Measurements from ENCODE around the gene CHKA.

The CHKA gene

GRCh38 chr11:68044145-68044813 is 76.9 kb downstream of the CHKA start:
- DNase-seq, result no peak

DNA sequence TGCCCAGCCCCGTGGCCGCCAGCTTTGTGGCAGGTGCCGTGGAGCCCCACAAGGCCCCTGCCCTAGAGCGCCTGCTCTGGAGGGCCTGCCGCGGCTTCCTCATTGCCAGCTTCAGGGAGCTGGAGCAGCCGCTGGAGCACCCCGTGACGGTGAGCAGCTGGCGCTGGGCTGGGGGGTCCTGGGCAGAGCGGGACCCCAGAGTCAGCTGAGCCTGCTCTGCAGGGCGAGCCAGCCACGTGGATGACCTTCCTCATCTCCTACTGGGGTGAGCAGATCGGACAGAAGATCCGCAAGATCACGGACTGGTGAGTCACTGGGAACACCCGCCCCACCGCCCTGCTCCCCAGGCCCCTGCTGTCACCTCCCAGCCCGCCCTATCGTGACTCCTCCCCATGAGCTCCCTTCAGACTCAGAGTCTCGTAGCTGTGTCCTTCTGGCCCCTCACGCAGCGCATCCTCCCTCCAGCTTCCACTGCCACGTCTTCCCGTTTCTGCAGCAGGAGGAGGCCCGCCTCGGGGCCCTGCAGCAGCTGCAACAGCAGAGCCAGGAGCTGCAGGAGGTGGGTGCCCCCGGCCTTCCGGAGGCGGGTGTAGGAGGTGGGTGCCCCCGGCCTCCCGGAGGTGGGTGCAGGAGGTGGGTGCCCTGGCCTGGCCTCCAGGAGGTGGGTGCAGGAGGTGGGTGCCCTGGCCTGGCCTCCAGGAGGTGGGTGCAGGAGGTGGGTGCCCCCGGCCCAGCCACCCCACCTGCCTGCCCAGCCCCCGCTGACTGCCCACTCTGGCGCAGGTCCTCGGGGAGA is 77.6 kb downstream of the CHKA start:
- DNase-seq, result no peak

DNA sequence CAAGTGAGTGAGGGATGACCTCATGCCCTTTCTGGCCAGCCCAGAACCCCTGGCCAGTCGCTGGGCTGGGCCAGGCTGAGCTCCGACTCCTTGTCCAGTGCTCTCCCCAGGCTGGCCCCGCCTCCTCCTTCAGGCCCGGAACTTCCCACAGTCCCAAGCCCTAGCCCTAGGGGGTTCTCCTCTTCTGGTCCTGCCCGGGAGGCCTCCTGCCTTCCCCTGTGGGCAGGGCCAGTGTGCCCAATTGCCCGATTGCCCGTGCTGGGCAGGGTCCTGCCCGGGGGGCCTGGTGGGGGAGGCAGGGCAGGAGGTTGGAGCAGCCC is 78.2 kb downstream of the CHKA start:
- DNase-seq, result no peak

DNA sequence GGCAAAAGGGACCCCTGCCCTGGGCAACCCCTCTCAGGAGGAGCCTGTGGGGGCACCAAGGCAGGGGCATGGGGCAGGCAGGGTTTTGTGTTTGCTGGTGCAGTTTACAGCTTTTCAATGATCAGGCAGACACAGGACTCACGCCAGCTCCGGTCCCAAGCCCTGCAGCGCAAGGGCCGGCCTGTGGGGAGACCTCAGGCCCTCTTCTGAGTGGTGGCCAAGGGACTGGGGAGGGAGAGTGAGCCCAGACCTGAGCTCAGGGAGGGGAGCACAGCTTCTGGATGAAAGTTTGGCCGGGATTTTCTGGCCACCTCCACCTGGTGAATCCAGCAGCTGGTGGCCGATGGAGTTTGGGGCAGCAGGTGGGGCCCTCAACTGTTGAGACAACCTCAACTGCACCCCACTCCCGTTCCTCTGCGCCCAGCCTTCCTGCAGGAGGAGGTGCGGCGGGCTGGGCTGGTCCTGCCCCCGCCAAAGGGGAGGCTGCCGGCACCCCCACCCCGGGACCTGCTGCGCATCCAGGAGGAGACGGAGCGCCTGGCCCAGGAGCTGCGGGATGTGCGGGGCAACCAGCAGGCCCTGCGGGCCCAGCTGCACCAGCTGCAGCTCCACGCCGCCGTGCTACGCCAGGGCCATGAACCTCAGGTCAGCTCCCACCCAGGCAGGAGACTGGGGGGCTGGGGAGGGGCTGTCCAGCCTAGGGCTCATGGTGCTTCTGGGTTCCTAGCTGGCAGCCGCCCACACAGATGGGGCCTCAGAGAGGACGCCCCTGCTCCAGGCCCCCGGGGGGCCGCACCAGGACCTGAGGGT is 78.8 kb downstream of the CHKA start:
- no peak for DNase-seq

- DNase-seq, result no peak
Measured at GRCh38 chr11:68041617-68042218, 79.5 kb downstream of the CHKA start.

DNA sequence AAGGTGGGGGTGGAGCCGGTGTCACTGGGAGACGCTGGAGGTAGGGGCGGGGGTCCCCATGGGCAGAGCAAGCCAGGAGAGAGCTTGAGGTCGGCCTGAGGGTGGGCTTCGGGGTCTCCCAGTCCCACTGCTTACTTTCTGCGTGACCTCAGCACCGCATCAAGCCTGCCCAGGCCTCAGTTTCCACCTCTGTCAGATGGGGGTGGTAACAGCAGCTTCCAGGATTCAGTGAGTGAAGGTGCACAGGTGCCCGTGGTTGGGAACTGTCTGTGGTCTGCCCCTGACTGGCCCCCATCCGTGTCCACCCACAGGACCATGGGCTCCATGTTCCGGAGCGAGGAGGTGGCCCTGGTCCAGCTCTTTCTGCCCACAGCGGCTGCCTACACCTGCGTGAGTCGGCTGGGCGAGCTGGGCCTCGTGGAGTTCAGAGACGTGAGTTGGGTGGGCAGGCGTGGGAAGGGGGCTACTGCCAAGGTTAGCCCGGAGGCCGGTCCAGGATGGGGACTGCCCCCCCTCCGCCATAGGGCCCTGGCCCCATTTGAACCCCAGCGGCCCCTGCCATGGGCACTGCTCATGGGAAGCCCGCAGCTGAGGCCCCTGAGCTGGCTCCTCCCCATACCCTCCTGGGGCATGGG is 80.1 kb downstream of the CHKA start:
- no peak for DNase-seq

GRCh38 chr11:68040101-68040956 is 80.9 kb downstream of the CHKA start:
- DNase-seq, result peak; percentile 92

- DNase-seq, result peak; percentile 34
Measured at GRCh38 chr11:68039526-68040086, 81.6 kb downstream of the CHKA start.

GRCh38 chr11:68038718-68039525 is 82.3 kb downstream of the CHKA start, which contains the start of gene TCIRG1:
TCIRG1 (plus strand) TSS chr11:68039025; CDS start chr11:68041272, 2,247 bp downstream.
- peak; percentile 92 for DNase-seq

DNA sequence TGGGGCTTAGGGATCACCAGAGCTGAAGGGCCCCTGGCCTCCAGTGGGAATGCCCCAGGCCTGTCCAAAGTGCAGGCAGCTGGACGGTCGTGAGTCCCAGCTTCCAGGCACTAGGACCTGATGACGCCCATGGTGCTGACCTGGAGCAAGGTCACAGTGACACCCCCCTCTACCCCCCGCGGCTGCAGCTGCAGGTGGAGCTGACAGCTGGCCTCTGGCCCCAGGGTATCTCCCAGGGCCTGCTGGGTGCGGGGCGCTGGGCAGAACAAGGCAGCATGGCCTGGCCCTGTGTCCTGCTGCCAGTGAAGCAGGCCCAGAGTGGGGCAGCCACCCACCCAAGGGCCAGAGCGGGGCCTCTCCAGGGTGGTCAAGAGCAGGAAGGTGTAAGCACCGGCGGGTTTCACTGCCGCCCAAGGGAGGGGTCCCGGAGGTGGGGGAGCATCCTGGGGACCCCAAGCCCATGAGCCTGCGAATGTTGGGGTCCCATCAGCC is 82.9 kb downstream of the CHKA start:
- DNase-seq, result peak; percentile 88

- peak; percentile 63 for DNase-seq
Measured at GRCh38 chr11:68037411-68038225, 83.6 kb downstream of the CHKA start.

DNA sequence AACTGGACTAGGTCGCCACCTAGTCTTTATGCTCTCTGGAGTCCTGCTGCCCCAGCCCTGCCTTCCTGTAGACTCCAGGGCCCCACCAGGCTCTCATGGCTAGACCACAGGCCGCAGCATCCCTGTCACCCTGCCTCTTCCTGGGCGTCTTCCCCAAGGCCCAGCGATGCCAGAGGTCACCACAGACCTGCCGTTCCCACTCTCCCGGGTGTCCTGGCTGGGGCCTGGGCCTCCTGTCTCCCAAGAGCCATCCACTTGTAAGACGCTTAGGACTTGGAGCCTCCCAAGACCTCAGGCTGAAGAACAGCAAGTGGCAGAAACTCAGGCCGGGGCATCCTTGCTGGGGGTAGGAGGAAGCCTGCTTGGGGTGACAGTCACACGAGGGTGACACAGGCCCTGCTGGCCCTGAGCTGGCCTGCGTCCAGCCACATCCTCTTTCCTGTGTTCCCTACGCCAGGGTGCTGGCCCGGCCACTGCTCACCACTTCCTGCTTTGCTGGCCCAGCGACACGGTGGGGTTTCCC is 84.4 kb downstream of the CHKA start:
- DNase-seq, result no peak

- DNase-seq, result no peak
Measured at GRCh38 chr11:68036141-68036716, 85.0 kb downstream of the CHKA start.

- DNase-seq, result no peak
Measured at GRCh38 chr11:68035266-68035876, 85.8 kb downstream of the CHKA start.

GRCh38 chr11:68033708-68034045 is 87.5 kb downstream of the CHKA start:
- DNase-seq, result no peak

DNA sequence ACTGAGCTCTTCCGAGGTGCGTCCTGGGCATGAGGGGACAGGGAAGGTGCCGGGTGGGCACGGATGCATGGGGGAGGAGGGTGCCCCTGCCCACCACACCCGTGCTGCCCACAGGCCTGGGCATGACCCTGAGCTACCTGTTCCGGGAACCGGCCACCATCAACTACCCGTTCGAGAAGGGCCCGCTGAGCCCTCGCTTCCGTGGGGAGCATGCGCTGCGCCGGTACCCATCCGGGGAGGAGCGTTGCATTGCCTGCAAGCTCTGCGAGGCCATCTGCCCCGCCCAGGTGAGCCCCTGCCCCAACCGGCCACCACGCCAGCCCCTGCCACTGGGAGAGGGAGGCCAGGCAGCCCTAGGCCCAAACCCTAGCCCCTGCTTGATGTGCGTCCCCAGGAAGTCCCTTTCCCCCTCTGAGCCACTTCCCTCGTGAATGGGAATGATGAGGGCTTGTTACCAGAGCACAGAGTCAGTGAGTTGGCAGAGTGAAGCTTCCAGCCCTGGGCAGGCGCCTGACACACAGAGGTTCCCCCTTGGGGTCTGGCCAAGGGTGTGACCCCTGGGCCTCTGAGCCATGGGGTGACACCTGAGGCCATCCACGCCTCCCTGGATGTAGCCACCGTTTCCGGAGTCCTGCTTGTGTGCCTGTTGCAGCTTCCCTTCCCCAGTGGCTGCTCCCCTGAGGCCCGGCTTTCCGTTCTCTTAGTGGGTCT is 88.0 kb downstream of the CHKA start:
- no peak for DNase-seq

- no peak for DNase-seq
Measured at GRCh38 chr11:68032003-68032402, 89.2 kb downstream of the CHKA start.

DNA sequence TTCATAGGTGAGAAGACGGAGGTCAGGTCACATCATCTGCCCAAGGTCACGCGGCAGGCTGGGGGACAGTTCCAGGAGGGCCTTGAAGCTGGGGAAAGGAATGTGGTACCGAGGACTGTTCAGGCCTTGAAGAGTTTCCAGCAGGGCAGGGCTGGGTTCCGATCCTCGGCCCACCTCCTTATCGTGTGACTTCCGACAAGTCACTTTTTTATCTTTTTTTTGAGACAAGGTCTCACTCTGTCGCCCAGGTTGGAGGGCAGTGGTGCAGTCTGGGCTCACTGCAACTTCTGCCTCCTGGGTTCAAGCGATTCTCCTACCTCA is 90.1 kb downstream of the CHKA start:
- DNase-seq, result no peak

Measured in RPMI8226 (cell line).